IPS-20b (cell line): ENCODE results near the gene GP1BA.

Source experiments
- H3K27ac ChIP-seq: one replicate; pipeline ENCODE4 v1.5.1; 2013; ENCODE audit warnings: low read length
- H3K27me3 ChIP-seq: 2 replicates; pipeline ENCODE4 v1.6.1; 2013; ENCODE audit warnings: mild to moderate bottlenecking, low read length, inconsistent platforms; ENCODE audit not compliant: insufficient read depth
- H3K36me3 ChIP-seq: 2 replicates; pipeline ENCODE4 v1.6.1; 2013; ENCODE audit warnings: low read depth, mild to moderate bottlenecking, inconsistent platforms, low read length, moderate library complexity; ENCODE audit not compliant: insufficient read depth
- H3K4me1 ChIP-seq: 2 replicates; pipeline ENCODE4 v1.6.1; 2013; ENCODE audit warnings: mild to moderate bottlenecking, control low read depth, inconsistent platforms, low read length, moderate library complexity; ENCODE audit not compliant: insufficient read depth
- H3K4me3 ChIP-seq: 2 replicates; pipeline ENCODE4 v1.5.1; 2013; ENCODE audit warnings: mild to moderate bottlenecking, low read length, inconsistent platforms
- H3K9ac ChIP-seq: 2 replicates; pipeline ENCODE4 v1.6.1; 2013; ENCODE audit warnings: low read depth, mild to moderate bottlenecking, inconsistent platforms, low read length, moderate library complexity
- H3K9me3 ChIP-seq: 2 replicates; pipeline ENCODE4 v1.6.1; 2013; ENCODE audit warnings: mild to moderate bottlenecking, low read depth, low read length, inconsistent platforms; ENCODE audit not compliant: insufficient read depth

GP1BA gene

DNA sequence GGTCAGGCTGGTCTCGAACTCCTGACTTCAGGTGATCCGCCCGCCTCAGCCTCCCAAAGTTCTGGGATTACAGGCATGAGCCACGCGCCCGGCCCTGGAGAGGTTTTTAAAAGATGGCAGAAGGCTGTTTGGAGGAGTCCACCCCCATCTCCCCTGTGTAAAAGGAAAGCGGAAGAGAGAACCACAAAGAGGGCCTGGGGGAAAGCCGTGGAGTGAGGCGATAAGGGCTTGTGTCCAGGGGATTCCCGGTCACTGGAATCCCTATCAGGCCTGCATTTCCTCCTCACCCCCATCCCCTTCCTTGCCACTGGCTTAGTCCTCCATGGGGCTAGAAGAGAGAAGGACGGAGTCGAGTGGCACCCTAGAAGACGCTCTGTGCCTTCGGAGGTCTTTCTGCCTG lies at the start of gene GP1BA:
GP1BA (plus strand) TSS at position 315 of the 400 bp plus-strand sequence. CDS start 328 bp downstream, outside the sequence.
- Histone ChIP-seq H3K27ac (no peak within 1 kb of the TSS), H3K36me3 (peaks cover 9% of the 10 kb centered on the region), H3K4me3 (no peak within 1 kb of the TSS), H3K27me3 (no peaks in the 10 kb centered on the region), H3K9me3 (no peaks in the 10 kb centered on the region), H3K4me1 (no peaks in the 10 kb centered on the region), H3K9ac (no peak within 1 kb of the TSS)

GRCh38 chr17:4884489-4884888 lies 47.6 kb upstream of the GP1BA start:
- no peaks in the 10 kb centered on the region for H3K4me1 ChIP-seq

GRCh38 chr17:4886830-4887229 lies 45.2 kb upstream of the GP1BA start:
- H3K9me3 ChIP-seq: no peaks in the 10 kb centered on the region
- no peak overlapping the region for H3K27ac ChIP-seq
- no peaks in the 10 kb centered on the region for H3K27me3 ChIP-seq
- no peaks in the 10 kb centered on the region for H3K4me1 ChIP-seq
- H3K9ac ChIP-seq: no peak overlapping the region
- no peak overlapping the region for H3K4me3 ChIP-seq
- peaks cover 58% of the 10 kb centered on the region for H3K36me3 ChIP-seq

More at GRCh38 chr17:4884489-4884888, 47.6 kb upstream of the GP1BA start:
- Histone ChIP-seq H3K27me3 (no peaks in the 10 kb centered on the region), H3K9ac (no peak overlapping the region), H3K36me3 (peaks cover 44% of the 10 kb centered on the region), H3K27ac (no peak overlapping the region), H3K9me3 (no peaks in the 10 kb centered on the region), H3K4me3 (no peak overlapping the region)

- Histone ChIP-seq H3K4me3 (no peak overlapping the region), H3K9me3 (no peaks in the 10 kb centered on the region), H3K27me3 (no peaks in the 10 kb centered on the region), H3K36me3 (peaks cover 57% of the 10 kb centered on the region), H3K4me1 (no peaks in the 10 kb centered on the region), H3K9ac (no peak overlapping the region), H3K27ac (no peak overlapping the region)
Measured at GRCh38 chr17:4887581-4887980, 44.5 kb upstream of the GP1BA start.

- Histone ChIP-seq H3K9ac (no peak overlapping the region), H3K36me3 (peaks cover 62% of the 10 kb centered on the region), H3K9me3 (no peaks in the 10 kb centered on the region), H3K27me3 (no peaks in the 10 kb centered on the region), H3K4me3 (no peak overlapping the region), H3K4me1 (no peaks in the 10 kb centered on the region), H3K27ac (no peak overlapping the region)
Measured at GRCh38 chr17:4891411-4892410, 40.4 kb upstream of the GP1BA start.

DNA sequence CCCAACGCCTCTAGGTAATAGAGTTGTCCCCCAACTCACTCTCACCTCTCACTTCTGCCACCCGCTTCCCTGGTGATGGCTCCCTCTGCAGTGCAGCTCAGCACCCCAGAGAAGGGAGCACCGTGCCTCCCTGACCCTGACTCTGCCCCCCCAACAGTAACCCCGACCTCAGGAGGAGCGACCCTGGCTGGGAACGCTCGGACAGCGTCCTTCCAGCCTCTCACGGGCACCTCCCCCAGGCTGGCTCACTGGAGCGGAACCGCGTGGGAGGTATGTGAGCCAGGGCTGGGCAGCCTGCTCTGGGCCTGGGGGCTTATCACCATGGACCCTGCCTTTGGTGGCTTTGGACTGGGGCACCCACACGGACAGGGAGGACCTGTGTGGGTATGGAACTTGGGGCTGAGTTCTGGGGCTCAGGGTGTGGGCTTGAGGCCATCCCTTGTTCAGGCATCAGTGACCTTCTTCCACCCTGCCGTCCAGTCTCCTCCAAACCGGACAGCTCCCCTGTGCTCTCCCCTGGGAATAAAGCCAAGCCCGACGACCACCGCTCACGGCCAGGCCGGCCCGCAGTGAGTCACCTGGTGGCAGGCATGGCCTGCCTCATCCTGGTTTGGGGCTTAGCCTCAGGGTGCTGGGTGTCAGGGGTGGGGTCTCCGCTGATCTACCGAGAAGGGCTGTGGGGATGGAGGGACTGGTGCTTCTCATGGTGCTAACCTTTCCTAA lies 39.4 kb upstream of the GP1BA start:
- H3K9me3 ChIP-seq: no peaks in the 10 kb centered on the region
- H3K27ac ChIP-seq: no peak overlapping the region
- H3K4me1 ChIP-seq: no peaks in the 10 kb centered on the region
- no peaks in the 10 kb centered on the region for H3K27me3 ChIP-seq
- no peak overlapping the region for H3K9ac ChIP-seq
- no peak overlapping the region for H3K4me3 ChIP-seq
- H3K36me3 ChIP-seq: peaks cover 61% of the 10 kb centered on the region

- no peaks in the 10 kb centered on the region for H3K9me3 ChIP-seq
- H3K36me3 ChIP-seq: peaks cover 61% of the 10 kb centered on the region
- H3K4me3 ChIP-seq: no peak overlapping the region
- H3K27ac ChIP-seq: no peak overlapping the region
- no peaks in the 10 kb centered on the region for H3K4me1 ChIP-seq
- H3K27me3 ChIP-seq: no peaks in the 10 kb centered on the region
- no peak overlapping the region for H3K9ac ChIP-seq
Measured at GRCh38 chr17:4893272-4893671, 38.8 kb upstream of the GP1BA start.

- H3K4me1 ChIP-seq: no peaks in the 10 kb centered on the region
- H3K27ac ChIP-seq: no peak overlapping the region
- H3K36me3 ChIP-seq: peaks cover 61% of the 10 kb centered on the region
- no peak overlapping the region for H3K9ac ChIP-seq
- no peaks in the 10 kb centered on the region for H3K9me3 ChIP-seq
- no peak overlapping the region for H3K4me3 ChIP-seq
- H3K27me3 ChIP-seq: no peaks in the 10 kb centered on the region
Measured at GRCh38 chr17:4893721-4894560, 38.1 kb upstream of the GP1BA start.

- Histone ChIP-seq H3K4me3 (no peak overlapping the region), H3K27me3 (peaks cover 6% of the 10 kb centered on the region; the same call in 1 of the 2 replicates), H3K27ac (no peak overlapping the region), H3K9me3 (no peaks in the 10 kb centered on the region), H3K9ac (no peak overlapping the region), H3K36me3 (peaks cover 61% of the 10 kb centered on the region), H3K4me1 (no peaks in the 10 kb centered on the region)
Measured at GRCh38 chr17:4895121-4895520, 37.0 kb upstream of the GP1BA start.

- H3K36me3 ChIP-seq: peaks cover 54% of the 10 kb centered on the region
- no peaks in the 10 kb centered on the region for H3K9me3 ChIP-seq
- H3K4me1 ChIP-seq: no peaks in the 10 kb centered on the region
- no peak overlapping the region for H3K4me3 ChIP-seq
- H3K27ac ChIP-seq: no peak overlapping the region
- H3K27me3 ChIP-seq: peaks cover 6% of the 10 kb centered on the region; the same call in 1 of the 2 replicates
- no peak overlapping the region for H3K9ac ChIP-seq
Measured at GRCh38 chr17:4895657-4896331, 36.3 kb upstream of the GP1BA start.
